KMS-11 (cell line): ENCODE results near the gene AGAP1.

Source experiments
- H2AFZ ChIP-seq: fragments of 200-600 bp; sonication (generic); 2 replicates; pipeline ENCODE4 v1.6.1; 2016; ENCODE audit warnings: antibody characterized with exemption, mixed run types, low read depth
- H3K27ac ChIP-seq: fragments of 200-600 bp; sonication (generic); 2 replicates; pipeline ENCODE4 v1.6.1; 2016; ENCODE audit warnings: mild to moderate bottlenecking, mixed run types
- H3K27me3 ChIP-seq: fragments of 200-600 bp; sonication (generic); 2 replicates; pipeline ENCODE4 v1.6.1; 2017; ENCODE audit warnings: mild to moderate bottlenecking, low read depth, mixed run types, moderate library complexity; ENCODE audit not compliant: insufficient read depth
- H3K36me3 ChIP-seq: fragments of 200-600 bp; sonication (generic); 2 replicates; pipeline ENCODE4 v1.6.1; 2017; ENCODE audit warnings: mild to moderate bottlenecking, mixed run types; ENCODE audit not compliant: insufficient read depth
- H3K4me1 ChIP-seq: fragments of 200-600 bp; sonication (generic); 2 replicates; pipeline ENCODE4 v1.6.1; 2016; ENCODE audit warnings: mild to moderate bottlenecking, low read depth, mixed run types; ENCODE audit not compliant: poor library complexity, severe bottlenecking
- H3K4me2 ChIP-seq: fragments of 200-600 bp; sonication (generic); 2 replicates; pipeline ENCODE4 v1.7.0; 2016; ENCODE audit warnings: mild to moderate bottlenecking, mixed run types
- H3K4me3 ChIP-seq: fragments of 200-600 bp; sonication (generic); IDR thresholded peaks from 2 replicates; pipeline ENCODE4 v1.6.1; 2017; ENCODE audit warnings: low read depth, low read length, mixed read lengths; ENCODE audit not compliant: insufficient read depth
- H3K79me2 ChIP-seq: fragments of 200-600 bp; sonication (generic); 2 replicates; pipeline ENCODE4 v1.6.1; 2016; ENCODE audit warnings: low read depth, mixed run types; ENCODE audit not compliant: insufficient read depth
- H3K9ac ChIP-seq: fragments of 200-600 bp; sonication (generic); 2 replicates; pipeline ENCODE4 v1.6.1; 2016; ENCODE audit warnings: mild to moderate bottlenecking, mixed run types
- H4K20me1 ChIP-seq: fragments of 200-600 bp; sonication (generic); 2 replicates; pipeline ENCODE4 v1.6.1; 2016; ENCODE audit warnings: mild to moderate bottlenecking, mixed run types; ENCODE audit not compliant: insufficient read depth
- CTCF ChIP-seq: fragments of 200-600 bp; sonication (generic); conservative IDR thresholded peaks from 2 replicates; pipeline ENCODE4 v1.6.1; 2017; ENCODE audit warnings: low read depth, mild to moderate bottlenecking, antibody characterized with exemption, low read length, moderate library complexity, mixed read lengths

Gene AGAP1

GRCh38 chr2:235831755-235832154, 337.9 kb downstream of the AGAP1 start:
- H3K4me1 ChIP-seq, result no peaks in the 10 kb centered on the region

GRCh38 chr2:235832941-235833340, 339.1 kb downstream of the AGAP1 start:
- H3K36me3 ChIP-seq, result no peaks in the 10 kb centered on the region
- no peaks in the 10 kb centered on the region for H3K27me3 ChIP-seq
- H2AFZ ChIP-seq, result no peak overlapping the region
- H3K4me3 ChIP-seq, result no peak overlapping the region
- no peak for TF ChIP-seq CTCF
- no peaks in the 10 kb centered on the region for H4K20me1 ChIP-seq
- H3K9ac ChIP-seq, result no peak overlapping the region
- H3K4me1 ChIP-seq, result no peaks in the 10 kb centered on the region
- no peak overlapping the region for H3K4me2 ChIP-seq
- H3K79me2 ChIP-seq, result no peaks in the 10 kb centered on the region
- H3K27ac ChIP-seq, result no peak overlapping the region

More at GRCh38 chr2:235831755-235832154, 337.9 kb downstream of the AGAP1 start:
- no peak for TF ChIP-seq CTCF
- Histone ChIP-seq H3K4me2 (no peak overlapping the region), H3K27me3 (no peaks in the 10 kb centered on the region), H3K9ac (no peak overlapping the region), H4K20me1 (no peaks in the 10 kb centered on the region), H3K79me2 (no peaks in the 10 kb centered on the region), H2AFZ (no peak overlapping the region), H3K27ac (no peak overlapping the region), H3K4me3 (no peak overlapping the region), H3K36me3 (no peaks in the 10 kb centered on the region)

GRCh38 chr2:235833971-235834620, 340.3 kb downstream of the AGAP1 start:
- H3K4me2 ChIP-seq, result no peak overlapping the region
- H3K27me3 ChIP-seq, result no peaks in the 10 kb centered on the region
- H3K27ac ChIP-seq, result no peak overlapping the region
- H3K36me3 ChIP-seq, result no peaks in the 10 kb centered on the region
- no peaks in the 10 kb centered on the region for H3K4me1 ChIP-seq
- H3K79me2 ChIP-seq, result no peaks in the 10 kb centered on the region
- no peak for TF ChIP-seq CTCF
- no peak overlapping the region for H2AFZ ChIP-seq
- no peak overlapping the region for H3K9ac ChIP-seq
- no peaks in the 10 kb centered on the region for H4K20me1 ChIP-seq
- H3K4me3 ChIP-seq, result no peak overlapping the region

DNA sequence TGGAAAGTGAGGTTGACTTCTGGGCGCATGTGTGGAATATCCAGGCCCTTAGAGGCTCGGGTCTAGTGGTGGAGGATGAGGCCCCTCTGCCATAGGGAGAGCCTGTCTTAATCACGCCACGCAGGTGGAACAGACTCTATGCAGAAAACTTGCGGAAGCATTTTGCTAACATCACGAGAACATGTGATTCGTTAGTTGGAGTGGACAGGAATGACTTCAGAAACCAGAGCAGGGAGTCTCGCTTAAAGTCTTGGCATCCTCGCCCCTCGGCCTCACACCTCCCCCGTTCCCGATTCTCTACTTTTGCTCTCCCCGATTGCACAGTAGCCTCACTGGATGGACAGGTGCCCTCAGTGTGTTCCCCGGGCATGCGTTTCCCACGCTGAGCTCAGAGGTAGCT, 340.9 kb downstream of the AGAP1 start:
- Histone ChIP-seq H3K4me2 (no peak overlapping the region), H4K20me1 (no peaks in the 10 kb centered on the region), H2AFZ (no peak overlapping the region), H3K9ac (no peak overlapping the region), H3K79me2 (no peaks in the 10 kb centered on the region), H3K4me3 (no peak overlapping the region), H3K4me1 (no peaks in the 10 kb centered on the region), H3K36me3 (no peaks in the 10 kb centered on the region), H3K27ac (no peak overlapping the region), H3K27me3 (no peaks in the 10 kb centered on the region)
- no peak for TF ChIP-seq CTCF
